ENCODE data around the gene HMGCS2. TPM values are rescaled to one million over a fixed set of nuclear protein-coding genes. Genes with fewer than 3 reads are reported as not detected.

Gene HMGCS2
- total and polyA plus RNA-seq, 10 of the 15 experiments (the other 5 are each of a cell fraction or from before 2014, with no cell fraction given), result 0.49 TPM; not detected in 9

DNA sequence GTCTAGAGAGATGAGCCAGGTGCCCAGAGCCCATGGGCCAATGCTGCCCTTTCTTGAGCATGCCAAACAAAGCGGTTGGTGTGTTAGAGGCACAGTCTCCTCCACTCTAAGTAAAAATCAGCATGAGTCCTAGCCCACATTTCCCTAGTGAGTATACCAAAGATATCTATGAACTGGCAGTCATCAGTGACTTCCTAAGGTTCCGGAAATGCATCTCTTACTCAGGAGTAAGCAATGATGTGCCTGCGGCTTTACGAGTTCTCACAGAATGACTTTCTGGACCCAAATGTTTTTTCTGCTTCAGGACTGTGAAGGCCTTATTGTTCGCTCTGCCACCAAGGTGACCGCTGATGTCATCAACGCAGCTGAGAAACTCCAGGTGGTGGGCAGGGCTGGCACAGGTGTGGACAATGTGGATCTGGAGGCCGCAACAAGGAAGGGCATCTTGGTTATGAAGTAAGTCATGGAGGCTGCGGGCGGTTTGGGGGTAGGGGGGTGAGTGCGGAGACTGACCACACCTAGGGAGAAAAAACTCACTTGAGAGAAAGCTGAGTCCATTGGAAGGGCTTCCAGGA is 47.8 kb downstream of the HMGCS2 start (continued):
- TF ChIP-seq, protein P1, sequence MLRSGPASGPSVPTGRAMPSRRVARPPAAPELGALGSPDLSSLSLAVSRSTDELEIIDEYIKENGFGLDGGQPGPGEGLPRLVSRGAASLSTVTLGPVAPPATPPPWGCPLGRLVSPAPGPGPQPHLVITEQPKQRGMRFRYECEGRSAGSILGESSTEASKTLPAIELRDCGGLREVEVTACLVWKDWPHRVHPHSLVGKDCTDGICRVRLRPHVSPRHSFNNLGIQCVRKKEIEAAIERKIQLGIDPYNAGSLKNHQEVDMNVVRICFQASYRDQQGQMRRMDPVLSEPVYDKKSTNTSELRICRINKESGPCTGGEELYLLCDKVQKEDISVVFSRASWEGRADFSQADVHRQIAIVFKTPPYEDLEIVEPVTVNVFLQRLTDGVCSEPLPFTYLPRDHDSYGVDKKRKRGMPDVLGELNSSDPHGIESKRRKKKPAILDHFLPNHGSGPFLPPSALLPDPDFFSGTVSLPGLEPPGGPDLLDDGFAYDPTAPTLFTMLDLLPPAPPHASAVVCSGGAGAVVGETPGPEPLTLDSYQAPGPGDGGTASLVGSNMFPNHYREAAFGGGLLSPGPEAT (IDR thresholded peaks at IDR 0.05; ENCODE audit: low read depth), result no peak
- TF ChIP-seq NFXL1 (IDR thresholded peaks at IDR 0.05; ENCODE audit: borderline replicate concordance) (no peak), EED (IDR thresholded peaks at IDR 0.05; ENCODE audit: low read depth) (no peak)

DNA sequence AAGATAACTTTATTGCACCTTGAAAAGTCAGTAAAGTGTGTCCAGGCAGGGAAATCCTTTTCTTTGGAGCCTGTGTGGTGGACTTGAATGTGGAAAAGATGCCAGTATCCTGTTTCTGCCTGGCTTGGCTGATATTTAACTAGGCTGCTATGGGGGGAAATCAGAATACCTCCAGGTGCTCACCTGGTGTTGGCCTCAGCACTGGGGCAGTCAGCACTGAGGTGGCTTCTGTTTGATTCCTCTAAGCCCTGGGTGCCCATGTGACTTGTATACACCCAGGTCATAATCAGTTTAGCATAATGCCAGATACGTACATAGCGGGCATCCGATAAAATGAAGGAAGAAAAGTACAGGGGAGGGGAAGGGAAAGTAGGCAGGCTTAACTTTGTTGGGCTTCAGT is 49.7 kb downstream of the HMGCS2 start:
- Histone ChIP-seq H3K9me3 (replicated peaks; ENCODE audit: control insufficient read depth, insufficient read depth, low read length) (no peaks in the 10 kb centered on the region), H3K36me3 (ENCODE audit: control insufficient read depth in 2 of 2, insufficient read depth in 2 of 2, low read length in 1 of 2) (no peaks in the 10 kb centered on the region; a peak in 1 of 4 replicates), H2AFZ (ENCODE audit: control insufficient read depth, low read depth, low read length) (no peak overlapping the region), H3K27me3 (replicated peaks in 1 of 2; ENCODE audit: control insufficient read depth in 2 of 2, insufficient read depth in 2 of 2, low read length in 1 of 2) (no peaks in the 10 kb centered on the region), H3K27ac (ENCODE audit: control insufficient read depth, insufficient read depth) (no peak overlapping the region), H3K4me3 (no peak overlapping the region), H3K4me2 (ENCODE audit: control insufficient read depth, insufficient read depth) (no peak overlapping the region), H3K9ac (ENCODE audit: control insufficient read depth, insufficient read depth, low read length) (no peak overlapping the region), H4K20me1 (ENCODE audit: control insufficient read depth, insufficient read depth) (no peaks in the 10 kb centered on the region), H3K4me1 (ENCODE audit: control insufficient read depth, insufficient read depth, low read length) (no peaks in the 10 kb centered on the region), H3K79me2 (ENCODE audit: control insufficient read depth, insufficient read depth, low read length) (no peaks in the 10 kb centered on the region; the same call in 1 of the 2 replicates)
- intact Hi-C loops (cut with micrococcal nuclease; ENCODE audit: unreplicated experiment), result no loop called here
- ChIA-PET POLR2A (no interaction called here), CTCF (interaction anchor here (0.6 kb wide), 1 partner anchor 153 kb away, joined by 5 read pairs; no protein-coding TSS in a partner anchor), SMC1A (ENCODE audit: uncharacterized antibody, unreplicated experiment) (no interaction called here), RAD21 (ENCODE audit: unreplicated experiment) (no interaction called here)
- ATAC-seq (no peak), FAIRE-seq (no peak), DNase-seq (ENCODE audit: low read depth, low spot score) (no peak)
- BruUV-seq (replicated peaks), result no TSS peak
- TF ChIP-seq, protein P2, sequence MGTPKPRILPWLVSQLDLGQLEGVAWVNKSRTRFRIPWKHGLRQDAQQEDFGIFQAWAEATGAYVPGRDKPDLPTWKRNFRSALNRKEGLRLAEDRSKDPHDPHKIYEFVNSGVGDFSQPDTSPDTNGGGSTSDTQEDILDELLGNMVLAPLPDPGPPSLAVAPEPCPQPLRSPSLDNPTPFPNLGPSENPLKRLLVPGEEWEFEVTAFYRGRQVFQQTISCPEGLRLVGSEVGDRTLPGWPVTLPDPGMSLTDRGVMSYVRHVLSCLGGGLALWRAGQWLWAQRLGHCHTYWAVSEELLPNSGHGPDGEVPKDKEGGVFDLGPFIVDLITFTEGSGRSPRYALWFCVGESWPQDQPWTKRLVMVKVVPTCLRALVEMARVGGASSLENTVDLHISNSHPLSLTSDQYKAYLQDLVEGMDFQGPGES (IDR thresholded peaks at IDR 0.05), result no peak
- in situ Hi-C loops (cut with MboI), result no loop called here
- 95% methylated on average over 3 of the region's 3 CpGs for WGBS (ENCODE audit: insufficient coverage, insufficient replicate concordance, low lambda C conversion rate, missing lambda C conversion rate)
